GM12873 (cell line): Measurements from ENCODE around the gene ZMYND10.

Experiments
- TF ChIP-seq, protein P1 (sequence below): IDR thresholded peaks from 2 replicates; pipeline ENCODE4 v1.5.1; 2012; ENCODE audit warnings: low read depth, mild to moderate bottlenecking, moderate library complexity, low read length, control low read depth; ENCODE audit not compliant: insufficient read depth; ENCODE audit errors: missing control alignments

The ZMYND10 gene

DNA sequence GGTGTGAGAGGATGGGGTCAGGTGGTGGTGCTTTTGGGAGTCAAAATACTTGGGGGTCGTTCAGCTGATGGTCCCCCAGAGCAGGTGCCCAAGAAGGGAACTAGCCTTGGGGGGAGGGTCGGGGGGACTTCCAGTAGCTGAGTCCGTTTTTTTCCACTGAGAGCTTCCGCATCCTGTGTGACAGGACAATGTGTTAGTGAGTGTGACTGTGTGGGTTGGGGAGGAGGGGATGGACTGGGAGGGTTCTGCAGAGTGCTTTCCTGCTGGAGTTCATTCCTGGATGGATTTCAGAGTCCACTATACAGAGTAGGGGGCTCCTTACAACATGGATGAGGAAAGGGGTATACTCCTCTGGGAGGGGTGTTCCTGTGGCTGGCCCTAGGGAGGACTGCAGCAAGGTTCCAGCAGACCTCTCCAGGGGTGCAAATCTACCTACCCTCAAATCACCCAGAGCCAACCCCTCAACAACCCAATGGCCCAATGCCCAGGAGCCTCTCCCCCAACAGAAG, 22.4 kb downstream of the ZMYND10 start:
- TF ChIP-seq, protein P1, sequence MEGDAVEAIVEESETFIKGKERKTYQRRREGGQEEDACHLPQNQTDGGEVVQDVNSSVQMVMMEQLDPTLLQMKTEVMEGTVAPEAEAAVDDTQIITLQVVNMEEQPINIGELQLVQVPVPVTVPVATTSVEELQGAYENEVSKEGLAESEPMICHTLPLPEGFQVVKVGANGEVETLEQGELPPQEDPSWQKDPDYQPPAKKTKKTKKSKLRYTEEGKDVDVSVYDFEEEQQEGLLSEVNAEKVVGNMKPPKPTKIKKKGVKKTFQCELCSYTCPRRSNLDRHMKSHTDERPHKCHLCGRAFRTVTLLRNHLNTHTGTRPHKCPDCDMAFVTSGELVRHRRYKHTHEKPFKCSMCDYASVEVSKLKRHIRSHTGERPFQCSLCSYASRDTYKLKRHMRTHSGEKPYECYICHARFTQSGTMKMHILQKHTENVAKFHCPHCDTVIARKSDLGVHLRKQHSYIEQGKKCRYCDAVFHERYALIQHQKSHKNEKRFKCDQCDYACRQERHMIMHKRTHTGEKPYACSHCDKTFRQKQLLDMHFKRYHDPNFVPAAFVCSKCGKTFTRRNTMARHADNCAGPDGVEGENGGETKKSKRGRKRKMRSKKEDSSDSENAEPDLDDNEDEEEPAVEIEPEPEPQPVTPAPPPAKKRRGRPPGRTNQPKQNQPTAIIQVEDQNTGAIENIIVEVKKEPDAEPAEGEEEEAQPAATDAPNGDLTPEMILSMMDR, result no peak

DNA sequence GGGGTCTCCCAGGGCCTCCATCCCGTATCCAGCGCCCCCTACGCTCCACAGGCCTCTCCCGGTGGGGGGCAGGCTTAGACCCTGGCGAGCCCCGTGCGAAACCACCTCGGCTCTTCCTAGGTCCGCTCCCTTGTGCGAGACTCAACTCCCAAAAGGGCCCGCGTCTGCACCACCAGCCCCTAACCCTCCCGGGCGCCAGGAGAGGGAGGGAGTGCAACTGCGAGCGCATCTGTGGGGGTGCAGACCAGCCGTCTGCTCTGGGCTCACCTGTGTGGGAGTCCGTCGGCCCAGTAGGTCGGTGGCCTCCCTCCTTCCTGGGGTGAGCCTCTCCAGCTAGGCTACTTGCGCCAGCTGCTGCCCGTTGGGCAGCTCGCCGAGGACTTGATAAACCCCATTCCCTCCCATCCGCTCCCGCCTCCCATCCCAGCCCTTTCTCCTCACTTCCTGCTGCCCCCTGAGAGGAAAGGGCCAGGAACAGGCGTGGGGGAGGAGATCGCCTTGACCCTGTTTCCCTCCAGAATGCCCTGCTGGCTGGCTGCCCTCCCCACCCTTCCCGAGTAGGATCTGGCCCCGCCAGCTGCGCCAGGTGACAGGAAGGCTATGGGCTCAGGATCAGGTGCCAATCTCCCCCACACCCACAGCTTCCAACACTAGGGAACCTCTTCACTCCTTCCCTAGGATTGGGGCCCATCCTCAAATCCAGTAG, 23.0 kb downstream of the ZMYND10 start, which contains the start of gene HYAL2:
Gene HYAL2, minus strand, starts transcription at position 360 of the 706 bp plus-strand sequence. CDS start 2,256 bp downstream, outside the sequence.
- TF ChIP-seq, protein P1, result no peak

DNA sequence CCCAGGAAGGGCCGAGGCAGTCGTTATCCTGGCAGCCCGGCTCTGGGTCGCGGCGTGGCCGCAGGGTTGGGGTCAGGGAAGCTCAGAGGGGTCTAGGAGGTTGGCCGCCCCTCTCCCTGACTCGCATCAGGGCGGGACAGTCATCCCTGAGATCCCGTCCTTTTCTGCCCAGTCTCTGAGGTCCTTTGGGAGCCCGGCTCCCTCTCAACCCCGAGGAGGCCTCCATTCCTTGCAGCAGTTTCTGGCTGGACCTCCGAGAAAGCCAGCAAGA, 23.5 kb downstream of the ZMYND10 start:
- TF ChIP-seq, protein P1, result no peak

DNA sequence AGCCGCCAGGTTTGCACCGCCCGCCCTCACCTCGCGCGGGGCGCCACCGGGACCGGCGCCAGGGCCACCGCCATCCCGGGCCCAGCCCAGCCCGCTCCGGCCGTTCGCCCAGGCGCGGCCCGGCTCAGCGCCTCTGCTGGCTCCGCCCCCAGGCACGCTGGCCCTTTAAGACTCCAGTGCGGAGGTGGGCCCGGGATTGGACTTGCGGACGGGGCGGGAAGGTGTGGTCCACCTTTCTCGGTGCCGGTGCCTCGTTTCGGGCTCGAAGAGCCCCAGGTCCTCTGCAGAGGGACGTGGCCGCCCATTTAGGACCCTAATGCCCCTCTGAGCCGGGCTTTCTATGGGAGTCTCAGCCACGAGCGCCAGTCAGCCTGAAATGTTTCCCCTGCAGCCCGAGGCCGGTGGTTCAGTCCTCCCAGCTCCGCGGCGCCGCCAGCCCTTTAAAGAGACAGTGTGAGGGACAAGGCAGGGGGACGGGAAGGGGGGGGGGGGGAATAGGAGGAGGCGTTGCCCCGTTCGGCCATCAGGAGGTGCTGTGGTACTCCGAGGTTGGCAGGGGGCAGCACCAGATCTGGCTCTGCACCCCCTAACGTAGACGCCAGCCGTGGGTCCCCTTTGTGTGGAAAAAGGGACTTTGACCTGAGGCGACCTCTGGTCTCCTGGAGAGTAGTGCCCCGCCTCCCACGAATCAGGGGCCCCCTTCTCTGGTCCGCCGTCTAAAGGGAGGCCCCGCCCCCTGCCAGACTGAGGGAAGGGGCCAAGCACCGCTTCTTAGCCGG, 24.0 kb downstream of the ZMYND10 start:
- TF ChIP-seq, protein P1, result peak; percentile 74

DNA sequence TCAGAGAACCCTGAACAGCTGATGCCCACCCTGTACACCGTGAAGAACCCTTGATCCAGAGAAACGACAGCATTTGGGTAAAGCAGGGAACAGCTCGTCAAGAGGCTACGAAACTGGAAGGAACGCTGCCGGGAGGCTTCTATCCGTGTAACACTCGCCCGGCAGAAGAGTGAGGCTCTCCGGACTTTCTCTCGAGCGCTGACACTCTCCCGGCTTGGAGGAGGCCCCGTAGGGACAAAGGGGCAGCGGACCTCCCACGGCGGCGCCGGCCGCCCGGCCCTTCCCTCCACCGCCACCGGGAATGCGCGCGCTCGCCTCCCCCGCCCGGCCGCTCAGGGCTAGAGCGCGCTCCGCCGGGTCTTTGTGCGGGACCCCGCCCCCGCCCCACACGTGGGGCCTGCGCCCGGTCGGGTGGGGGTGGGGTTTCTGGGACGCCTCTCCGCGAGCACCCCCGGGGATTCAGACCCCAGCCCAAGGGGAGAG, 24.6 kb downstream of the ZMYND10 start:
- TF ChIP-seq, protein P1, result no peak

DNA sequence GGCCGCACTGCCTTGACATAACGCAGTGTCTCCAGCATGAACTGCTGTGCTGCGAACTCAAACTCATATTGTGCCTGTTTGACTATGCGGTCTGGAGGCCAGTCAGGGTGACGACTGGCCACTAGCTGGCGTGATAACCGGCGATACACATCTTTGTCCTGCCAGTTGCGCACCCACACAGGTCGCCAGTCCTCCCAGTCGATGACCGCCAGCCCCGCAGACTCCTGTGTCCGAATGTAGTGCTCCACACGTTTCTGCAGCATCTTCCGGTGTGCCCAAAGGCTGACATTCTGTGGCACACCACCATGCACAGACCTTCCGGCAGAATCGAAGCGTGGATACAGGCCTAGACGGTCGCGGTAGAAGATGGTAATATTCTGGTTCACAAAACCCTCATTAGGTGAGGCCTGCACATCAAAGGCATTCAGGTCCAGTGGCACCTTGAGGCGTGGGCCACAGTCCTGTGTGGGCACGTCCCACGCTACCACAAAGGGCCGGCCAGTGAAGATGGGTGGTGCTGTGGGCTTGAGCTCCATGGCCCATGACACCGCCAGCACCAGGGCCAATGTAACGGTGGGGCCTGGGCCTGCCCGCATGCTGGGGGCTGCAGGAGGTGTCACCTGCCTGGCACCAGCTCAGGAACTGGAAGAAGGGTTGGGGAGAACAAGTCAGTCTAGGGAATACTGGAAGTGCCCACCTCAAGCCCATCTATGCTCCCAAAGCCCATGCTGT, 25.5 kb downstream of the ZMYND10 start:
- TF ChIP-seq, protein P1, result no peak
